NCI-H446 (cell line): Measurements from ENCODE around the gene LMNTD1.

Source experiments
- DNase-seq, 2 experiments: peaks; one replicate each; lab custom pipeline; 2025; lab: John Stamatoyannopoulos, UW

Gene LMNTD1

DNA sequence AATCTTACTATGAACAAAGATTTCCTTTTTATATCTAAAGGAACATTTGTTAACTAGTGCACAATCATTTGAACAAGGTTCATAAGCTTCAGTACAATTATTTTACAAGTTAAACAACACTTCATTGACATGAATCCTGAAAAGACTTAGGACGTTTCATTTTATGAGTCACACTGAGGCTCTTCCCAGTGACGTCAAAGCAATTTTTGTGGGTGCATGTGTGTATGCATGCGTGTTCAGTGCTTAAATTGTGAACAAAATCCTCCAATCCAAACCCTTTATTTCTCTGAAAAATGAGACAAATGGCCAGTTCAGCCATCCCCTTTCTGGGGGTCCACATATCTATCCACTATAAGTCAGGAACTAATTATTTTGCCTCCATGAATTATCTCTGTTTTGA lies 2.9 kb downstream of the LMNTD1 start:
- DNase-seq: no peak

DNA sequence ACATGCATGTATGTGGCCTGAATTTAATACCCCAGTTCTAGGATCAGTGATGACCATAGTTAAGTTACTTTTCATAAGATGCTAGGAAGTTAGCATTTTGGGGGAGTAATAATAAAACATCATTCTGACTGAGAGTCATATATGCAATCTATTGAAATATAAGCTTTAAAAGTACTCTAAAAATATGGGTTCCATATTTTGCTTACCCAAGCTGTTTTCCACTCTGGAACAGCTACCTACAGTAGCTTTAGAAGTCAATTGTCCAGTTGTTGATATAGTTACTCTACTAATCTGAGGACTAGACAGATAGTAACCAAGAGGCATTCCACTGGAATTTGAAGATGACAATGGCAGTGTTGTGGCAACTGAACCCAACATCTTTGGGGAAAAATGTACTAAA lies 4.0 kb downstream of the LMNTD1 start:
- no peak for DNase-seq

DNA sequence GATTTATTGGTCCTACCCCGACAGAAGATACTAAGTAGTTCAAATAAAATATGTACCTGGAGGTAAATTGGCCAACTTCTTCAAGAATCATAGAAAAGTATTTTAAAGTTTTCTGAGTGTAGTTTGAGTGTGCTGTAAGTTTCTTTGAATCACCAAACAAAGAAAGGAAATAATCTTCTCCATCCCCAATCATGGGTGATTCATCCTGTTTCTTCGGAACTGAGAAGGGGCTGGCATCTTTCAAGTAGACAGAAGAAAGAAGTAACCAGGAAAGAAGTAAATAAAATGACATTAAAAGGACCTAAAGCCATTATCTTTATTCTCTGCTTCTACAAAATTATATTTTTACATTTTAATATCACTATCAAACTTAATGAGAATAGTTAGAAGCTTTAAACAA lies 6.8 kb downstream of the LMNTD1 start:
- DNase-seq: no peak

DNA sequence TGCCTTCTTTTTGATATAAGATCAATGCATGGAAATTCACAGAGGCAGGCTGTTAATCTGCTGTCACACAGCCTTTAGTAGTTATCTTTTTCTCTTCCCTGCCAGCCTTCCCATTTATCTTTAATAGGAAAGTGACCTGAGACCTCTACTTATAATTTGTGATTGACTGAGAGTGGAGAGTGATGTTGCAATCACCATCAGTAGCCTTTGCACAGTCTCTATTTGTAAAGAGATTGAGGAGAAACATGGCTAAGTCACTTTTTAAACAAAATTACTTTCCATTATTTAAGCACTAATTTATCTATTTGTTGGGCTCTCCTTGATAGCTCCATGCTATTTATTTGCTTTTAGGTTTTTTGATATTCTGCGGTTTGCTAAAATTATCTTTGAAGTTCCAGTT lies 19.9 kb downstream of the LMNTD1 start:
- no peak for DNase-seq

DNA sequence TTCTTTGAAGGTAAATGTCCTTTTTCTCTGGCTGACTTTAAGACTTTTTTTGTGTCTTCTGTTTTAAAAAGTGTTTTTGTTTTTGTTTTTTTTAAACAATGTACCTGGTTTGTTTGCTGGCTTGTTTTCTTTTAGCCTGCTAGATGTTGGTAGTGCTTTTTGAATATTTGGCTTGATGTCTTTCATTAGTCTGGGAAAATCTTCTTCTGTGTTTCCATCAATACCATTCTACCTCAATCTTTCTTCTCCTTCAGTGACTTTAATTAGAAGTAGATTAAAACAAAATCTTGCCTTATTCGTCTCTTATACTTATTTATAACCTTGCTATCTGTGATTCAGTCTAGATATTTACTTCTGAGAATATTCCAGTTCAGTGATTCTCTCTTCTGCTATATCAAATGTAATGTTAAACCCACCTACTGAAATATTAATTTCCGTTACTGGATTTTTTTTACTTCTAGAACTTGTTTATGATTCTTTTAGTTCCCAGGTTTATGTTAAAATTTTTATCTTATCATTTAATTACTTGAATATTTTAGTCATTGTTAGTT lies 21.5 kb downstream of the LMNTD1 start:
- no peak for DNase-seq

DNA sequence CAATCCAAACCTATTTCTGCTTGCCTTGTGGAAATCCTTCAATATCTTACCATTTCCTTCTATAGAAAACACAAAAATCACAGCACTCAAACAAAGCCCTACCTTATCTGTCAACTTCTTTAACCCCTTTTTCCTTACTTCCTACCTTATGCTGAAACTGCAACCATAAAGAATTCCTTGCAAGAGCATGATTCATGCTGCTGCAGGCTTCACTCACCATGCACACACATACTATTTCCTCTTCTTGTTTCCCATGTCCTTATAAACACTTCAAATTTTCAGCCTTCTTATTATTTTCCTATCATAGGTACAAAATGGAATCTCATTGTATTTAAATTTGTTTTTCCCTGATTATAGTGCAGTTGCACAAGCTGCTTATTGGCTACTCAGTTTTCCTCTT lies 23.3 kb downstream of the LMNTD1 start:
- DNase-seq: no peak

DNA sequence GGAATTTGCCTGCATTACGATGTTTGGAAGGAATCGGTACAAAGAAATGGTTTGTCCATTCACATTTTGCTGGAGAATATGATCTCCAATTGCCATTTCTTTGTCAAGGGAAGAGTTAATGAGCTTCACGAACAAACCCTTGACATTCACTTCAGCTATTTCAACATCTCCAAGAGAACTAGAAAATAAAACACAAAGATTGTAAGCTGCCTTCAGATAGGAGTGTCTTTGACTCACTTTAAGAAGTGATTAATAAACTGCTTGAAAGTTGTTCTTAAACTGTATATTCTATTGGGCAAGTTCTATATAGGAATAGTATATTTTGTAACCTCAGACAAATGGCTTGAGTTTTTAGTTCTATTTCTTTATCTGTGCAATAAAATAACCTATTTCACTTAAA lies 26.3 kb downstream of the LMNTD1 start:
- DNase-seq: no peak

DNA sequence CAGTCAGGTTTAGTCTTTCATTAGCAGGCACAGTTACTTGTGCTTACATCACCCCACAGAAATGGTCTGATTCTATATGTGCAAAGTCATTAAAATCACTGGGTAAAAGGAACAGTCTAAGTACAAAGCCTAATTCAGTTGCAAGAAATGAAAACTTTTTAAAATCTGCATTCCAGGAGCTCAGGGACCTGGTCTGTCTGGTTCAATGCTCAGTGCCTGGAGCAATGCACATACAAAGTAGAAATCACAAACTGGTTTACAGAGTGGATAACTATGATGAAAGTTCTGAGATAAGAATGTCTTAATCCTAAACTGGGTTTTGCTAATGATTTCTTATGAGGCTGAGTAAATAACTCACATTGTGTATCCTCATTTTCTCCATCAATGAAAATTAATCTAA lies 28.7 kb downstream of the LMNTD1 start:
- DNase-seq: no peak

DNA sequence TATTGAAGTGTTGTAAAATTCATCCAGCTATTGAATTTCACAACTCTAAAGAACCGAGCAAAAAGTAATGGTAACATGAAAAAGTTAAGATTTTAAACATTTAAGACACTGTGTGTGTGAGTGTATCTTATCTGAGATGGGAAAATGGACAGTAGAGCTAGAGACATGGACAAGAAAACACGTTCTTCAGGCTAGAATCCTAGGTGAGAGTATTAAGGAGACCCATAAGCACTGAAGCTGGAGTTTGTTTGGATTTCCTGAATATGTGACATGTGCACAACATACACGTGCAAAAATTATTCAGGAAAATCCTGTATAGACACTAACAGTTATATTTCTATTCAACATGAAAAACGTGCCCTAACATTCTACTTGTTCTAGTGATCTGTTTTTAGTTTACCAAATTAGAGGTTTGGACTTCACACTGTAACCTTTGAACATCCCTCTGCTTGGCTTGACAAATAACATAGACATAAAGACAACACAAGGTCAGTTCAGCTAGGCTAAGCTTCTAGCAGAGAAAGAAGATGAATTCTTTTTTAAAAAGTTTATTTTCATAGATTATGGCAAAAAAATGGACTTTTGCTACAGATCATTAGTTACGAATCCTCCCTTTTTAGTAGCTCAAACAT lies 31.3 kb downstream of the LMNTD1 start:
- DNase-seq: no peak

DNA sequence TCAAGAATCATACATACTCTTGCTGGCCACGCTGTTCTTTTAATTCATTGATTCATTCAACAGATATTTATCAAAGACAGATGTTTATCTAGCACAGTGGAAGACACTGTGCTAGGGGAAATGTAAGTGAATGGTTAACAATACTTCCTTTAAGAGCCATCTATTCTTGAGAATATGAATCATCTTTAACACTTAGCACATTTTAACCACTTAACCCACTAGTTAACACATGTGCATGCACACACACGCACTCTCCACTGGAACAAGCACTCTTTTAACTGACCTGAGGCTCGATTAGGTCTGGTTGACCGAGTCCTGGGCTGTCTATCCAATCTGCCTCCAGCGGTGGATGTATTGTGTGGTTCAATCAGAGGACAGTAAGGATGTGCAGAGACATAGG lies 34.6 kb downstream of the LMNTD1 start:
- no peak for DNase-seq

DNA sequence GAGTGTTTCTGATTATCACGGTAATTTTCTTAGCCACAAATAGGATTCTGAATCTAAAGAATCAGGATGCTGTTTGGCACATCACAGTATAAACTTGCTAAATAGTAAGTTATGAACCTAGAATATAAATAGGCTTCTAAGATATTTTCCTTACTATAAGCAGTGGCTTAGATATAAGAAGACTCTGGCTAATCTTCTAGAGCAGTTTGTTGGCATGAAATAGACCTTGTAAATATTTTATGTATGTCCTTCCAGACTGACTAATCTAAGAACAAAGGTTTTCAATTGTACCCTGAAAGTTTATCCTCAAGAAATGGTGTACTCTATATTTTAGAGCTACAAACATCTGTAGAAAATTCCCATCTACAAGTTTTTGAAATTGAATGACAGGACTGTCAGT lies 48.3 kb downstream of the LMNTD1 start:
- DNase-seq: no peak

DNA sequence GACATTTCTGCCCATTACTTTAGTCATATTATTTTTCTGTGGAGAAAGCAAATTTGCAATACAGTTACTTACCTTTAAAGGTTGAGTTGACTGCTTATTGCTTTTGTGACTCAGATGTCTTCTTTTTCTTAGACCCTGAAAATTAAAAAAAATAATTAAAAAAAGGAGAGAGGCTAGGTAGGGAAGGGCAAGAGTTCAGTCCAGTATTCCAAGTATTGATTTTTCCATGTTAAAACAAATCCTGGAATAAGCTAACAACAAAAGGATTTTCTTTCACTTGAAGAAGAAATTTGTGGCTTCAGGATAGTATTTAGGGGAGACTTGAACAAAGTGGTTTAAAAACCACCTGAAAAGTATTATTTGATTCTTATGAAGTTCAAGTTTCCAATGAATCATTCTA lies 49.4 kb downstream of the LMNTD1 start:
- DNase-seq: no peak

DNA sequence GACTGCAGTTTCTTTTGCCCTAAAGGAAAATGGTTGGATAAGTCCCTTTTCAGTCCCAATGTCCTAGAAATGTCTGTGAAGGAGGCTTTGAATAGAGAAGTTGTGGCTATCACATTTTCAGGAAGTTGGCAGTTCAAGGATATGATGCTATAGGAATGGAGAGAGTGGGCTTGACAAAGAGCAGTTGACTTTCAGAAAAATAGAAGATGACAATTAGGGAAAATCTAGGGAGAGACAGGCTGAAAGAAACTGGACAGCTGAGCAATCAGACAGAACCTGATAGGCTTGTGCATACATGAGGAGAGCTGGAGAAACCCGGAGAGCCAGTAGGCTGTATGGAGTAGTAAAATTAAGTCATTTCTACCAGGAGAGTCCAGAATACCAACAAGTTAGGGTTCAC lies 50.5 kb downstream of the LMNTD1 start:
- no peak for DNase-seq

DNA sequence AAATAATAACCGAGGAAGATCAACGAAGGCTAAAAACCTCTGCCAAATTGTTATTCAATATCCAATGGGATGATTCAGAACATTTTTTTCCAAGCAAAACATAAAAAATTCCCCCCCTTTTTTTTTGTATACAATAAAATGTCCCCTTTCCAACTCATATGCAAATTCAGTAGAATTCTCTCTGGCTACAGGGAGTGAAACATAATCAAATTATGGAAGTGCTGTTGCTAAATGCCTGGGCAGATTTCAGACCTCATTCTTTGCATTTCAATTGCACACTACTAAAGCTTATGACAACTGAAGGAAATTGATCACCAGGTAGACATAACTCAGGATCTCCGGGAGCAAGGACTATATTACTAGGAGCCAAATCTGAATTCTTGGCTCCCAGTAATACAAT lies 51.0 kb downstream of the LMNTD1 start:
- no peak for DNase-seq

DNA sequence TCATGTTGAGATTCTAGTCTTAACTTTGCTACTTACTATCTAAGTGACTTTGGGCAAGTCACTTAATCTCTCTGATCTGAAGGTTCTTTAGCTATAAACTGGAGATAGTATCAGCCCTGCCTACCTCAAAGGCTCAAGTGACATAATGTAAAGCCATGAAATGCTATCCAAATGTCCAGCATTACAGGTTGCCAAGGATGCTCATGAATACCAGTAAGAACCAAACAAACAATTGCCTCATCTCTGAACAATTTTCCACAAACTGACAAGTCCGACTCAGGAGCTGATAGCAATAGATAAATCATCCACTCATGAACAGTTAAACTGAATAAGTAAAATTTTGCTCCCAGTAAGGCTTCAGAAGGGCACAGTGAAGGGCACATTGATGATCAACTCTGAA lies 51.5 kb downstream of the LMNTD1 start:
- DNase-seq: no peak

DNA sequence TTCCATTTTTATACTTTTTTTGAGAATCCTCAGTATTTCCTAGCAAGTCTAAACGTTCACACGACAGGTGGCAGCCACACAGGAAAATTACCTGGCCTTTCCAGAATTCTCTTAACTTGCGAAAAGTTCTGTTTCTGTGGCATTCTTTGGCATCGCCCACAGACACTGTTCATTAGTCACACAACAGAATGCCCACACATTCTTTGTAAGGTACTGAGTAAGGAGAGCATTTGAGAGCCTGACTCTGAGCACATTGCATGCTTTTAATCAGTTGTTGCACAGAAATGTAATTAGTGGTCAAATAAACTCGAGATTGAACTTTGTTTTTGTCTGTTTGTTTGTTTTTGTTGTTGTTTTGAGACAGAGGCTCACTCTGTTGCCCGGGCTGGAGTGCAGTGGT lies 52.4 kb downstream of the LMNTD1 start:
- no peak for DNase-seq

DNA sequence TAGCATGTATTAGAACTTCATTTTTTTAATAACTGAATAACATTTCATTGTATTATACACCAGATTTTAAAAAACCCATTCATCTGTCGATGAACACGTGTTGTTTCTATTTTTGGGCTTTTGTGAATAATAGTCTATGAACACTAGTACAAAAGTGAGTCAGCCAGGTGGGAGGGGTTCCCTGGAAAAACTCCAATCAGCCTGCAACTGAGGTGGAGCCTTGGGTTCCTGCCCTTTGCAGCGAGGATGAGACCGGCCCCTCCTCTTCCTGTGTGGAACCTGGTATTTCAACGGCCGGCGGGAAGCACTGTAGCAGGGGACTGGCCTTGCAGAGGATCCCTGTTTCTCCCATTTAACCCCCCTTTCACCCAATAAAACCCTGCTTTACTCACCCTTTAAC lies 56.1 kb downstream of the LMNTD1 start:
- no peak for DNase-seq

DNA sequence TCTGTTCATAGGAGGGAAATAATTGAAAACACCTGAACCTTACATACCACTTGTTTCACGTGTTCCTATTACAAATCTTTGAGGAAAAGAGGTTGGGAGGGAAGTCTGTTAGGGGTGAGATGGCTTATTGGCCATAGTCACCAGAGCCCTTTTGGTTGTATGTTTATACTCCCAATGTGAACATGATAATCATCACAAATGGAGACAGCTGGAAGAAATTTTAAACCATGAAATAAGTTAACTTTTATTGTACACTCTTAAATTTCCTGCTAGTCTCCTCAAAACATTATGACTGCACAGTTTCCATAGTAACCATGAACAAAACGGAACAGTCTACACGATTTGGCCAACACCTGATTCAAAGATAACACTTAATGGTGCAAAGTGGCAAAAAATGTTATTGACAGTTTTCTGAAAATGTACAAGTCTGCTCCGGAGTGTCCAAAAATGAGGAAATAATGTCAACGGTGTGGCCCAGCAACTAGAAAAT lies 56.9 kb downstream of the LMNTD1 start:
- DNase-seq: no peak

DNA sequence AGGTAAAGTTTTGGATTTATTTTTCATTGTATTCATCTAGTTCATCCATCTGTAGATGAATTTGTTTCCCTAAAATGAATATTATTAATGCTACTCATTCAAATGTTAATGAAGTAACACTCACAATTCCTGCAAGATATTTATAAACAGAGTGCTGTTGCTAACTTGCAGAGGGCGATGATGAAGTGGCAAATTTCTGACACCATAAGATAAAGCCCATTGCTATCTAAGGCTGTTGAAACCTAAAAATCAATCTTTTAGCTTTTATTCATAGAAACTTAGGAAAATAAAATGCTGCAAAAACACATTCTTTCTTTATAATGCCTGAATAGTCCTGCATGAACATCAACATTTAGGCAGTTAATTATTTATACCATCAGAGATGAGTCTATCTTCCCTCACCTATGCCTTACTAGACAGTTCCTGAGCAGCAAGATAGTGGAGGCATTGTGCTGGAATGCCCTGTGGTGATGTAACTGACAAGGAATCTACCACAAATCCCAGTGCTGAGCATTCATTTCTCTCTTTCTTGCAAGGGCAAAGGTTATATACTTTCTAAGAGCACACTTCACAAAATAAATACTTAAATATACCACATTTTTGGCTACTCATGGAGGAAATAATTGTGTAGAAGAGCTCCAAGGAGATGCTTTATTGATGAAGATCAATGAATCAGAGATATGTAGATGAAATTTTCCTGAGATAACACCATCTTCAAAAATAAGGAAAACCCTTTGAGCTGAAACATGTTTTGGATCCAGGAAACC lies 57.6 kb downstream of the LMNTD1 start:
- DNase-seq: no peak

DNA sequence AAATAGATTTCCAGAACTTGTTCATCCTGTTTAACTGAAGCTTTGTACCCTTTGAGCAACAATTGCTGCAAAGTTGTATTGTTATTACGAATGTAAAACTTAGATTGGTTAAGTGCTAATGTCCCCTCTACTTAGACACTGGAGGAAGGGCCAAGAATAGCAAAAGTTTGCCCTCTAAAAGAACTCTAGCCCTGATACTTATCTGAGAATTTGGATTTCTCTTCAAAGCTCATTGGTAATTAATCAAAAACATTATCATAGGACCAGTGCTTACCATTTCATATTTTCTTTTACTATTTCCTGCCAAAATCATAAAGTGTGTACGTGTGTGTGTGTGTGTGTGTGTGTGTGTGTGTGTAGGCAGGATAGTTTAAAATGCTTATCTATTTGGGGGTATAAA lies 58.2 kb downstream of the LMNTD1 start:
- no peak for DNase-seq

DNA sequence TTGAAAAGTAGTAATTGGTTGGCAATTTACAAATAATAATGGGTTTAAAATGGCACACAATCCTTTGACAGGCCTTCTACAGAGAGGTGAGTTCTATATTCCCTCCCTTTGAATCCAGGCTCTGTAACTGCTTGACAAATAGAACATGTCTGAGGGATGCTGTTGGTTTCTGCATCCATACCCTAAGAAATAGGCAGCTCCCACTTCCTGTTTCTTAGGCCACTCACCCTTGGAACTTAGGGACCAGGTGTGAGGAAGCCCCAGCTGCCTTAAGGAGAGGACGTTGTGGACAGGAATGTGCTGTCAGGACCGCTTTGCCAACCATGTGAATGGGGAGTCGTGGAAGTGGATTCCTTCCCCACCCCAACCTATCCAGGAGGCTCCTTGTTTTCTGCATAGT lies 59.4 kb downstream of the LMNTD1 start:
- DNase-seq: no peak

DNA sequence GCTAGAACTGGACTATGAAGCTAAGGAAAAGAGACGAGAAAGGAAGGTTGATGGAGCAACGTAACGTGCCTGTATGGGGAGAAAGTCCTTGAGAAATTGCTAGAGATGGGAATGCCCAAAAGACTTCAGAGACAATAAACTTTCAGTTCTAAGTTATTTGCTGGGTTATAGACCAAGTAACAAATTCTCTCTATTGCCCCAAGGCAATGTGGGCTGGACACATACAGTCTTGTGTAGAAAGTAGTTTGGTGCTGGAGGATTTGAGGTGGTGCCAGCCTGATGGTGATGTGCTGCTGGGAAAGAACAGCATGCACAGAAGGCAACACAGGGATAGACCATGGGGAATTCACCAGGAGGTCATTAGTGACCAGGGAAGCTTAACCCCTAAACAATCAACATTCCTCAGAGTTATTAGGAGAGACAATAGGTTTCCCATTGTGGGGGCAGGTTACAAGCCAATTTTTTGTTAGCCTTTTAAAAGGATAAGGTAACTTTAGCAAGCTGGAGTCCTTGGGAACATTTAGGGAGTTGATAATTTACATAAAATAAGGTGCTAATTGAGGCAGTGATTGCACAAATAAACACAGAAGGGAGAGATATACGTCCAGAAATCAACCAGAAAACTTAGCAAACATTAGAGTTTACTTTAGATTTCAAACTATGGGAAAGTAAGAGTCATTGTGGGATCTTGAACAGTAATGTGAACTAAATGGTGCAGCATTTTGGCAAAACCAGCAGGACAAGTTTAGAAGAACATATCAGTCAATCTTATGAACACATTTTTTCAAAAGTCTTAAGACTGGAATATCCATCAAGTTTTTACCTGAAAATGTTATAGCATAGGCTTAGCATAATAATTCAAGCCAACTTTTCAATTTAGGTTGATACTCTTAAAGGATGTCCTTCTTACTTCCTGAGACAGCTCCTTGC lies 61.4 kb downstream of the LMNTD1 start:
- DNase-seq: no peak
